PC-9 (cell line): Measurements from ENCODE around the gene DOCK4.

Experiments
- CTCF ChIP-seq: fragments of 200-600 bp; sonication (generic); conservative IDR thresholded peaks from 2 replicates; pipeline ENCODE4 v1.6.1; 2017; ENCODE audit warnings: mixed run types, antibody characterized with exemption, mild to moderate bottlenecking, moderate library complexity
- EZH2 ChIP-seq: fragments of 200-600 bp; sonication (generic); IDR thresholded peaks from 2 replicates; pipeline ENCODE4 v1.8.0; 2017; ENCODE audit warnings: antibody characterized with exemption, low read depth

GRCh38 chr7:112079673-112080072 lies 126.5 kb downstream of the DOCK4 start:
- 0 out of 2 replicates have a peak, but pooled peaks have one; percentile 26 for TF ChIP-seq CTCF
- TF ChIP-seq EZH2: no peak
